T-helper 2 cell (primary cell): ENCODE results near the gene TSLP.
A peak's percentile ranks its signal among the peaks of the same experiment; 100 is the strongest.

Source experiments
- DNase-seq, 5 experiments: peaks; one replicate each; pipeline versions ENCODE4 v3.0.0 to v3.0.0-alpha.2; 2012 to 2022
- total RNA-seq, 2 donors: gene quantifications; one replicate each; lab custom pipeline; 2026; lab: John Stamatoyannopoulos, UW

The TSLP gene
- total RNA-seq: 0 to 0.13 reads per million in 2 donors

DNA sequence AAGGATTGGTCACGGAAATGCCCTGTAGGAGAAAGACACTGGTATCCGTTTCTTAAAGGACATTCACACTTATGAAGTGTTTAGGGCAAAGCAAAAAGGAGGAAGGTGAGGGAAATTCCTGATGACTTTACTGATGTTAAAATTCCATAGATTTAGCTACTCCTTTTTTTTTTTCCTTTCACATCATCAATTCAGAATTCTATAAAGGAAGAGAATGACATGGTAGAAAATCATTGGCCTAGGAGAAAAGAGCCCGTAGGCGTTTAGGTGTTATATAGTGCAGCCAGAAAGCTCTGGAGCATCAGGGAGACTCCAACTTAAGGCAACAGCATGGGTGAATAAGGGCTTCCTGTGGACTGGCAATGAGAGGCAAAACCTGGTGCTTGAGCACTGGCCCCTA, at the start of gene TSLP:
Gene TSLP, plus strand, starts transcription at position 301 of the 400 bp plus-strand sequence. CDS start 178 bp downstream, outside the sequence.
- DNase-seq: no peak

DNA sequence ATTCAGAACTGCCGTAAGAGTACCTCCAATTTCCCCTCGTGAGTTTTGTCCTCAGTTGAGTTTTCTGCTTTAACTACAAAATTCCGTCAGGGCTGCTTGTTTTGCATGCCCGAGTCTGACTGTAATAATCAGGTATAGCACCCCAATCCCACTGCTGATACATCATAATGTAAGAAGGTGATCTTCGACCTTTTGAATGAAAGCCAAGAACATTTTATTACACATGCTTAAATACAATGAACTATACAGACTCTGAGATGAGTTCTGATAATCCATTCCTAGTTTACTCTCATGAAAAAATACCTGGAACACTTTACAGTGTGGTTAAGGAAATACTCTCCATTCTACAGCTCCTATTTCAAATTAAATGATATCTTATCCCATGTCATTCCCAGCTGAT, 49.2 kb upstream of the TSLP start:
- DNase-seq: no peak

DNA sequence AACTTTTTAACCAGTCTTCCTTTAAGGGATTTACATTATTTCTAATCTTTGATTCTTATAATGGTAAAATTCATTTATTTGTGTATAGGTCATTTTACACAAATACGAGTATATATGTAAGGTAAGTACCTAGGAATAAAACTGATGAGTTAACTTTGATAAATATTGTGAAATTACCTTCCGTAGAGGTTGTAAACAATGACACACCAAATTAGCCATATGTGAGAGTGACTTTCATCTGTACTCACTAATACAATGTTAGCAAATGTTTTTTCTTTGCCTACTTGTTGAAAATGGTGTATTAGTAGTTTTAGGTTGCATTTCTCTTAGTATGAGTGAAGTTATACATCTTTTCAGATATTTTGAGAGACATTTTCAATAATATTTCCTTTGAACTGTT, 42.6 kb upstream of the TSLP start:
- DNase-seq: no peak

DNA sequence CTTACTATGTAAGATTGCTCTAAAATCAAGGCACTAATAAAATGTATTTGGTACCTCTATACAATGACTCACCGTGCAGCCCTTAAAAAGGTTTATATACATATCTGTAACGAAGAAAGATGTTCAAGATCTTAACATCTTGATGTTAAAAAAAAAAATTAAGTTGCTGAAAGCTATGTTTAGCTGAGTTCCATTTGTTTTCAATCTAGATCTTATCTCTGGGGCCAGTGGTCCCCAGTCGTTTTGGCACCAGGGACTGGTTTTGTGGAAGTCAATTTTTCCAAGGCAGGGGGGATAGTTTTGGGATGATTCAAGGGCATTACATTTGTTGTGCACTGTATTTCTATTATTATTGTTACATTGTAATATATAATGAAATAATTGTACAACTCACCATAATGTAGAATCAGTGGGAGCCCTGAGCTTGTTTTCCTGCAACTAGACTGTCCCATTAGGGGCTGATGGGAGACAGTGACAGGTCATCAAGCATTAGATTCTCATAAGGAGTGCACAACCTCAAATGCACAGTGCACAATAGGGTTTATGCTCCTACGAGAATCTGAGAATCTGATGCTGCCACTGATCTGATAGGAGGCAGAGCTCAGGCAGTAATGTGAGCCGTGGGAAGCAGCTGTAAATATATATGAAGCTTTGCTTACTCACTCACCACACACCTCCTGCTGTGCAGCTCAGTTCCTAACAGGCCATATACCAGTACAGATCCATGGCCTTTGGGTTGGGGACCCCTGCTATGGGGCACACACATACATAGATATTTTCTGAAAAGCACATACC, 27.6 kb upstream of the TSLP start:
- no peak for DNase-seq

DNA sequence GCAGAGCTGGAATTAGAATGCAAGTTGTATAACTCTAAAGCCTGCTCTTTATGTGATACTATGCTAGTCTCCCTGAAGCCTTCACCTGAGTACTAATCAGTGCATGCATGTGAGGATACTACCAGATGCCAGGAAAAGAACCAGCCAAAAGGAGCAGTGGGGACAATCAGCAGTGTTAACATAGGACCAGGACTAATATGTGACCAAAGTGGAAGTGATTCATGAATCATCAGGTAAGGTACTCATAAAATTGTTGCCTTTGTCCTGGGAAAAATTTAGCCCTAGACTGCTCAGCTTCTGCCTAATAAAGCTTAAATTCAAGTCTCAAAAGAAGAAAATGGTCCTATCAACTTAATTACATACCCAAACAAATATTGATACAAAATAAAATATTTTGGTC, 13.4 kb upstream of the TSLP start:
- no peak for DNase-seq

DNA sequence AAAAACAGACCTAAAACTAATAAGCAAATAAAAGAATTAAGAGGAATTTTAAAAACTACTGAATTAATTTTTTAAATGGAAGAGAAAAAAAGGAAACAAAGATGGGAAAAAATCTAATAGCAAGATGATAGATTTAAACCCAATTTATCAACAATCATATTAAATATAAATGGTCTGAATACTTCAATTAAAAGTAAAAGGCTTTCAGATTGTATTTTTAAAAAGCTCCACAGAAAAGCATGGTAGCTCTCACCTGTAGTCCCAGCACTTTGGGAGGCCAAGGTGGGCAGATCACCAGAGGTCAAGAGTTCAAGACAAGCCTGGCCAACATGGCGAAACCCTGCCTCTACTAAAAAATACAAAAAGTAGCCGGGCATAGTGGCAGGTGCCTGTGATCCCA, 11.3 kb upstream of the TSLP start:
- DNase-seq: no peak

DNA sequence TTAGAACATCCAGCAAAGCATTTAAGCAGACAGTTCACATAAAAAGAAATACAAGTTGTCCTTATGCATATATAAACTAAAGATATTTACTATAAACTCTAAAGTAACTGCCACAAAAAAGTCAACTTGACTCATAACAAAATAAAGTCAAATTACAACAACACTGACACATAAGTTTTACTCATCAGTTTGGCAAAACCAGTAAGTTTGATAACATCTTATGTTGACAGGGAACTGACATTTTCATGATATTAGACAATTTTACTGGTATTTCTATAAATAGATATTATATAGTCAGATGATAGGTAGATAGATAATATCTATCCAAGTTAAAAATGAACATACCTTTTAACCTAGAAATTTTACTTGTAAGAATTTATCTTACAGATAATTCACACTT, 9.9 kb upstream of the TSLP start:
- DNase-seq: no peak

DNA sequence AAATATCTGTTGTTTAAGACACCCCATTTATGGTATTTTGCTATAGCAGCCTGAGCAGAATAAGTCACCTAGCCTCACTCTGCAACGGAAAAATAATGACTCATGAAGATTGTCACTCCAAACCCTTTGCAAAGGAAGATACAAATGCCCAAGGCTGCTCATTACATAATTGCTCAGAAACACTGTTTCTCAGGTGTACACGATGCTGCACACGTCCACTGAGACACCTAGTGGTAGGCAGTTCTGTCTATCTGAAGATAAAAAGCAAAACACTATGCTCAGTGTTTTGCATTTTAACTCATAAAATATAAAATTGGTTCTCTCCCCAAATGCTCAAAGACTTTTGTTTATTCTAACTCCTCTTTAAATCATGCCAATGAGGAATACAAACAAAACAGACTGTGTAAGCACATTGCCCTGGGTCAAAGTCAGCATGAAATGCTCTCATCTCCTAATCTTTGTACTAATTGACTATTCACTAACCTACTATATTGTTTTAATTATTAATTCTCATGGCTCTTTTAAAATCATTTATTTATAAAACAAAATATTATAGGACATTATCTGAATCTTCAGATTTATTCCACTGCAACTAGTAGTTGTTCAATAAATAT, 7.7 kb upstream of the TSLP start:
- peak in 1 of 5 experiments; percentile 24 for DNase-seq

DNA sequence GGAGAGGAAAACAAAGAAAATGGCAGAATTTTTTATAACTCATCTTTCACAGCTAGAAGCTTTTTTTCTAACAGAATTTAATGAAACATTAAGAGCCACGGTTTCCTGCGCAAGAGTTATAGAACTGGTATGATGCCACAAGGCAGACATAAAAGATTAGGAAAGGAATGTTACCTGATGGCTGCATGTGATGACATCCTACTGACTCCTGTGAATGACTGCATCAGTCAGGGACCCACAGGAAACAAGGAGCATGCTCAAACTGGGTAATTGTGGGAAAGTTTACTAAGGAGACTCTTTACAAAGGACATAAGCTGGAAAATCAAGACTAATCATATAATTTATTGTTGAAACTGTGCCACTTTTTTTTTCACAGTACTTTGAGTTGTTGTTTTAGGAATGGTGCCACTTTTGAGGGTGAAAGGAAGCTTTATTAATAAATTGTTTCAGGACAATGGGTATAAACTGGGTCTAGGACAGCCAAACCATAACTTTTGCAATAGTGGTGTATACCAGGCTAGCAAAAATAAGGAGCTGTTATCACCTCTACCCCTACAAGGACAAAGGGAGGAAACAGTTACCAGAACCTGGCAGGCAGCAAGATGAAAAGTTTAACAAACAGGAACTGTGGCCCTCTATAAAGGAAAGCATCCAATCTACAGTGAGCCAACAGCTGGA, 5.1 kb upstream of the TSLP start:
- DNase-seq: no peak

DNA sequence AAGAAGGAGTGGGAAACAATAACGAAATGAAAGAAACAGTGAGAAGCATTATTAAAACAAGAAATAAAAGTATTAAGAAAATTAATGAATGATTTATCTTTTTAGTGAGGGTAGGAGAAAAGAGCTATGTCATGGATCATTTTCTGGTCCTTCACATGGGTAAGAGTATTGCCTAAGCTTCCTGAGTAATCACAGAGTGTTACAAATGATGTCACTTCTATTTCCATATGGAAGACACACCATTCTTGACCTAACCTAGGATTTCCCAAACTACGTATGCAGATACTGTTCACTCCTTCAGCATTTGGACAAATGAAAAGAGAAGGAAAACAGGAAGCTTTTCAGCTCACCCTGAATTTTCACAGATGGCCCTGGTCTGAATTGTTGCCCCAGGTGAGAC, 3.3 kb upstream of the TSLP start:
- no peak for DNase-seq

DNA sequence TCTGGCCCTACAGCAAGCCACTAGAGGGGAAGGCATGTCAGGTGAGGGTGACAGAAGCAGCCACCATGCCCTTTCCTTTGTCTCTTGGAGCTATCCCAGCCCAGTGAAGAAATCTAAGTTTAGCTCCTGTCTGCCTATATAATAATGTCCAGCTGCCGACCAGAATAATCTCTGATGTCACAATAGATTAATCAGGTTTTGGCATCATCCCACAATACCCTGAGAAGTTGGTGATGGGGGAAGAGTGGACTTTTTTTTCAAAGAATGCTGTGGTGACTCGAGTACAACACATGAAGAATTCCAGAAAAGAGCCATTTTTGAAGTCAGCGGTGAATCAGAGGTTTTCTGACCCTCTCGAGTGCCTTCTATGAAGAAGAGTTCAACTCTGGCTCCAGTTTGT, 1.7 kb upstream of the TSLP start:
- no peak for DNase-seq

DNA sequence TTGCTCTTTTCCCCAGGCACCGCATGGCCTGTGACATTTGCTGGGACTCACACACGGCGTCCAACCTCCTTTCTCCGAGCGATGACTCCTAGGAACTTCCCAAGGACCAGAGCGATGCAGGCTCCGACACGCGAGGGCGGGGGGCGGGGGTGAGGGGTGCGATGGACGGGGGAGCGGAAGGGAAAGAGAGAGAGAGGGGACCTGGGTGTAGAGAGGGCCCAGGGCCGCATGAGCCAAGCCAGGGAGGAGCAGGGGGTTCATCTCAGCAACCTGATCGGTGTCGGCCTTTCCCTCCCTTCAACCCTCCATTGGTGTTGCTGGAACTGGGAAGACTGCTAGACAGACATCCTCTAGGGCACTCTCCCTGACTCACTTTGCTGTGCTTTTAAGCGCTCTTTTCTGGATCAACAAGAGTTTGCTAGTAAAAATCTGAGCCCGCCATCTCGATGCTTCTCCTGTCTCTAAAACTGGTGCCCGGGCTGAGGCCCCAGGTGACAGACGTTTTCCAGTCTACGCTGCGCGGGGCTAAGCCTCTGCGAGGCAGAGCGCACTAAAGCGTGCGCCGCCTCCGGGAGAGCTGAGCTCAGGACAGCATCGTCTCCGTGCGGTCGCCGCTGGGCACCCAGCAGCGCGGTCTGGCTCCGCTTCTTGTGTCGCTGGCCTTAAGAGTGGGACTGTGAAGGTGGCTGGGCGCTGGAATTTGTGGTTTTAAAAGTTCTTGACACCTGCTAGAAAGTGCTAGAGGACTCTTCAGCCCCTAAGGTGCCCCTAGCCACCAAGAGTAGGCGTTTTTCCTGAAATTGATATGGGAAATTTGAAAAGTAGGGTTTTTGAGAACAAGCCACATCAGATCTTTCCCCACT, 1.0 kb upstream of the TSLP start:
- peak in 1 of 5 experiments; percentile 13 for DNase-seq

DNA sequence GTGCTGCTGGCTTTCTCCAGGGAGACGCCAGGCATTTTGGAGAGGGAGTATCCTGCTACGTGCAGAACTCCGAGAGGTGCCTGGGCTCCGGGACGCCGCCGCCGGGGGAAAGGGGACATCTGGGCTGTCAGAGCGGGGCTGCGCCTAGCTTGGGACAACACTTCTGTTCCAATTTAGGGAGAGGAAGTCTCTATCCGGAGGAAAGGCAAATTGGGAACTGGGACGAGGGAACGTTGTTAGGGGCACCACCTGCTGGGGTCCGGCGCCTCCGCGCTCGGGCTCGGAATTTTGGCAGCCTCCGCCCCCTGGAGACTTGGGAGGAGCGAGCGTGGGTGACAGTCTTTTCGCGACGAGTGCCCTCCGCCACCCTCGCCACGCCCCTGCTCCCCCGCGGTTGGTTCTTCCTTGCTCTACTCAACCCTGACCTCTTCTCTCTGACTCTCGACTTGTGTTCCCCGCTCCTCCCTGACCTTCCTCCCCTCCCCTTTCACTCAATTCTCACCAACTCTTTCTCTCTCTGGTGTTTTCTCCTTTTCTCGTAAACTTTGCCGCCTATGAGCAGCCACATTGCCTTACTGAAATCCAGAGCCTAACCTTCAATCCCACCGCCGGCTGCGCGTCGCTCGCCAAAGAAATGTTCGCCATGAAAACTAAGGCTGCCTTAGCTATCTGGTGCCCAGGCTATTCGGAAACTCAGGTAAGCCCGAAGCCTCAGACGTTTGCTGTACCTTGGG, 1.6 kb downstream of the TSLP start:
- DNase-seq: peak; percentile 15 to 63 (median 38)

DNA sequence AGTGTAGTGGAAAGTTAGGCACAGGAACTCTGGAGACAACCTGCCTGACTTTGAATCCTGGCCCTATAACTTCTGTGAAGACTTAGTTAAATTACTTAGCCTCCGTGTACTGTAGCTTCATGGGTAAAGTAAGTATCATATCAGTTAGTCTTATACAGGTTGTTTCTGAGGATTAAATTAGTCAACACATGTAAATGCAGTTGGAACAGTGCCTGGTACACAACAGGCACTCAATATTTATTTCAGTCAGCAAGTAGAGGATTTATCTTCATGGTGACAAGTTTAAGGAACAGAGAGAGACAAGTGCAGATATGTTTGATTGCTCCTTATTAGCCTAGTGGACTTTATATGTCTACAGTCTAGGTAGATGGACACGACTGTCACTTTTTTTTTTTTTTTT, 2.7 kb downstream of the TSLP start:
- no peak for DNase-seq

DNA sequence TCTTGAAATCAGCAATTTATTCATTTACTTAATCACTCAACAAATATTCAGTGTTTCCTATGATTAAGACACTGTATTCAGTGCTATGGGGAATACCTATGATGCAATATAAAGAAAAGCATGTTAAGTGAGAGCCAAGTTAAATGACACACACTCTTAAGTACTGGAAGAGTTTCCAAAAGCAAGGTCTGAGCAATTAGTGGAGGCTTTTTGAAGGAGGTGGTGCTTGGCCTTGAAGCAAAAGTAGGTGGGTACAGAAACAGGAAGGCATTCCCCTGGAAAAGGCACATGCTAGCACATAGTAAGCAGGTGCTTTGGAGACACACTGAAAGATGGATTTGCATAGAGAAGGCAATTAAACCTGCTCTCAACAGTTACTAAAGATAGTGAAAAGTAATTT, 4.0 kb downstream of the TSLP start:
- no peak for DNase-seq

DNA sequence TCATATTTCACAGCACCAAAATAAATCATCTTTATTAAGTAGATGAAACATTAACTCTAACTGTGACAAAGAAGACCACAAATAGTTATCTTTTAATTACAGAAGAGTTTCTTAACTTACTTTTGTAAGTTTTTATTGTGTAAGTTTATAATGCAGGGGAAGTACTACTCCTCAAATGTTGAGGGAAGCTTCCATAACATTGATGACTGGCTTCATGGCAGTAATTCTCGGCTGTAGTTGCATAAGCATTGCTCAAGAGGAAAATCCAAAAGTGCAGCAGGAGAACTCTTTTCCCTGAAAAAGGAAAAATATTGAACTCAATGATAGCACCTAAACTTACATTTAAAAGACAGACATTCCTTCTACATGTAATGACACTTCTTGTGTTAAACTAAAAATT, 4.6 kb downstream of the TSLP start:
- DNase-seq: no peak

DNA sequence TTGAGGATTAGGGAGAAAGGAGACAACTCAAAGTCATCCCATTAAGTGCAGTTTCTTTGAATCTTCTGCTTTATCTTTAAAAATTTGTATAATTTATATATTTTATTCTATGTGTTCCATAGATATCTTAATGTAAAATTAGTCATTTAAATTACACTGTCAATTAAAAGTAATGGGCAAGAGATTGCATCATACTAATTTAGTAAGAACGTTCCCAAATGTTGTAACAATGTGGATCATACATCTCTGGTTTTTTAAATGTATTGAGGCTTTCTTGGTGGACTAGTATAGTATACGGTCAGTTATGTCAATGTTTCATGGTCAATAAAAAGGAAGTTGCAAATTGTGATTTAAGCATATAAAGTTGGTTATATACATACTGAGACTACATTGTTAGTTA, 6.2 kb downstream of the TSLP start:
- no peak for DNase-seq

DNA sequence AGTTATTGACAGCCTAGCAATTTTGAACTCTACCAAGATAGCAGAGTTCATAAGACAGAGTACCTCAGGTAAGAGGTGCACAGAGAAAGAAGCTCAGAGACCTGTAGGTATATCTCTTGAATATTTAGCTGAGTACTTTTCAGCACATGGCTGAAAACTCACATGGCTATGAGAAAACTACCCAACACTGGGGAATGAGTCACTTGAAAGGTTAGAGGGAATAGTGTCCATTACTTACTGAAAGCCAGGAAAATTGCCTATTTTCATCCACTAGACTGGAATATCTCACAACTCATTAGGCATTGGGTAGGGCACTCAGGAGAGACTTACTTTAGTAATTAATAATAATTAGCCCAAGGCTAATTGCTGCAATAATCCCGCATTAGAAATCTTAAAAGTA, 8.3 kb downstream of the TSLP start:
- no peak for DNase-seq

DNA sequence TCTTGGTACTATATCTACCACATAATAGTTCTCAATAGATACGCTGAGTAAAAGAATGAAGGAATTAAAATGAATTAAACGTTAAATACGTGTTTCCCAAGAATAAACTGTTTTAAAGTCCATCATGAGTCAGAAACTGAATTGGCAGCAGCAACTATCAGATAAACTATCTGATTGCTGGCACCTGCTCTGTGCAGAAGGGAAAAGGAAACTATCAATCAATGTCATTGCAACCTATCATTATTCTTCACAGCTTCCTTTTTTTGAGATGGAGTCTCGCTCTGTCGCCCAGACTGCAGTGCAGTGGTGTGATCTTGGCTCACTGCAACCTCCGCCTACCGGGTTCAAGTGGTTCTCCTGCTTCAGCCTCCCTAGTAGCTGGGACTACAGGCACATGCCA, 11.8 kb downstream of the TSLP start:
- peak in 1 of 5 experiments; percentile 19 for DNase-seq

DNA sequence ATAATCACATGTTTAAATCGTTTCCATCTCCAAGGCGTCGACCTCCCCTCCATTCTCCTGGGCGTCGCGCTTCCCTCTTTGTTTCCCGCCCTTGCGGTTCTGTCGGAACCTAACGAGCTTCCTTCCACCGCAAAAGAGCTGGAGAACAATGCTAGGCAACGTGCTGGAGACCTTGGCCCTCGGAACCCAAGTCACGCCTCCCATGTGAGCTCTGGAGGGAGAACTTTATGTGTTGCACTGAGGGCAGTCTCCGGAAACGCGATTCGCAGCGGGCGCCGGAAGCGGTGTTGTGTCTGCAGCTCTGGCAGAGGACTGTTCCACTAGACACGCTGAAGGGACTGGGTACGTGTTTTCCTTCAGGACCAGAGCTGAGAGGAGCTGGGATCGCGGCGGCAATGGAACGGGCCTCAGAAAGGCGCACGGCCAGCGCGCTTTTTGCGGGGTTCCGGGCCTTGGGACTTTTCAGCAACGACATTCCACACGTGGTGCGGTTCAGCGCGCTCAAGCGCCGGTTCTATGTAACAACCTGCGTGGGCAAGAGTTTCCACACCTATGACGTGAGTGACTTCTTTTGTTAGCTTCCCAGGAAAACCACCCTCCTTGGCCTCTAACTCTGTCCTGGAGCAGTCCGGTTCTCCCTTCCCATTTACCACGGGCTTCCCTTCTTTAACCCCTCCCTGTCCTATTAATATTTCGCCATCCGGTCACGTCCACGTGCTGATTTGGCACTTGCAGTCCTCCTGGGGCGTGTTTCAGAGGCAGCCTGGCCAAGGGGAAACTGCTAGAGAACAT, 20.7 kb downstream of the TSLP start, which contains the start of gene WDR36:
Gene WDR36, plus strand, starts transcription at position 287 of the 792 bp plus-strand sequence. Its CDS starts 109 bp downstream, at position 396.
- peak; percentile 60 to 93 (median 79) for DNase-seq

DNA sequence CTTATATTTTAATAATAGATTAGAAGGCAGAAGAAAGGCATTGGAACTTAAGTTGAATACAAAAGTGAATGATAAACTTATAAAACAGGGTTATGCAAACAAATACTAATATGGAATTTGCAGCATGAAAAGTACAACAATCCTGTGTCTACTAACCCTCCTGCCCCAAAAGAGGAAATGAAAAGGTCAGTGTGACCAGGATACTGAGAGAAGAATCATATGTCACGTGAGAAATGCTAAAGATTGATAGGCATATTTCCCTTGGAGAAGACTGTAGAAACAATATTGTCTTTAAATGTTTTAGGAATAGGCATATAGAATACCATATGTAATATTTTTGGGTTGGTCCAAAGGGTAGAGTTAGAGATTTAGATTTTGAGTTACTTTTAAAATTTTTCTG, 24.5 kb downstream of the TSLP start:
- DNase-seq: no peak
